Mucosa of rectum (tissue), 2 donors: ENCODE data around the gene CCDC14.
A peak's percentile ranks its signal among the peaks of the same experiment; 100 is the strongest.

Experiments used
- H3K27ac ChIP-seq, 2 donors: one replicate each; pipeline ENCODE4 v1.7.0; 2013; ENCODE audit warnings: inconsistent platforms in 2 of 2, low read depth in 2 of 2, low read length in 2 of 2
- H3K27me3 ChIP-seq, 2 donors: one replicate each; pipeline ENCODE4 v1.7.0; 2013; ENCODE audit warnings: low read length in 2 of 2; ENCODE audit not compliant: control insufficient read depth in 2 of 2, insufficient read depth in 2 of 2
- H3K36me3 ChIP-seq, 2 donors: one replicate each; pipeline ENCODE4 v1.7.0; 2013; ENCODE audit warnings: low read length in 2 of 2; ENCODE audit not compliant: control insufficient read depth in 2 of 2, insufficient read depth in 2 of 2
- H3K4me1 ChIP-seq, 2 donors: one replicate each; pipeline ENCODE4 v1.7.0; 2013; ENCODE audit warnings: low read length in 2 of 2, mild to moderate bottlenecking in 1 of 2; ENCODE audit not compliant: control insufficient read depth in 2 of 2, insufficient read depth in 2 of 2
- H3K4me3 ChIP-seq, 2 donors: one replicate each; pipeline ENCODE4 v1.7.0; 2013; ENCODE audit warnings: low read length in 2 of 2
- H3K9ac ChIP-seq, 2 donors: one replicate each; pipeline ENCODE4 v1.7.0; 2013; ENCODE audit warnings: low read length in 2 of 2, low read depth in 1 of 2, mild to moderate bottlenecking in 1 of 2
- H3K9me3 ChIP-seq, 2 donors: one replicate each; pipeline ENCODE4 v1.7.0; 2013; ENCODE audit warnings: low read length in 2 of 2; ENCODE audit not compliant: control insufficient read depth in 2 of 2
- donor health status: healthy.
- donor health status: Normal muscosa, but diverticular disease.

Gene CCDC14

GRCh38 chr3:123883701-123884202 is 77.3 kb downstream of the CCDC14 start:
- Histone ChIP-seq H3K4me3 (peak overlapping the region; percentile 56 to 58), H3K36me3 (no peaks in the 10 kb centered on the region), H3K9ac (peak overlapping the region in 1 of 2 donors; percentile 40), H3K27me3 (peaks cover 0 to 15% of the 10 kb centered on the region in 2 donors), H3K9me3 (no peaks in the 10 kb centered on the region), H3K27ac (no peak overlapping the region), H3K4me1 (peaks cover 4 to 8% of the 10 kb centered on the region in 2 donors)

- H3K9me3 ChIP-seq = no peaks in the 10 kb centered on the region
- H3K4me3 ChIP-seq = peak overlapping the region in 1 of 2 donors; percentile 56
- H3K36me3 ChIP-seq = no peaks in the 10 kb centered on the region
- H3K27ac ChIP-seq = no peak overlapping the region
- peaks cover 4 to 8% of the 10 kb centered on the region in 2 donors for H3K4me1 ChIP-seq
- H3K9ac ChIP-seq = no peak overlapping the region
- H3K27me3 ChIP-seq = peaks cover 0 to 15% of the 10 kb centered on the region in 2 donors
These were observed 77.9 kb downstream of the CCDC14 start for GRCh38 chr3:123883111-123883510.

GRCh38 chr3:123881771-123882170 is 79.3 kb downstream of the CCDC14 start:
- Histone ChIP-seq H3K4me3 (no peak overlapping the region), H3K27ac (no peak overlapping the region), H3K27me3 (peaks cover 0 to 15% of the 10 kb centered on the region in 2 donors), H3K36me3 (no peaks in the 10 kb centered on the region), H3K9ac (no peak overlapping the region), H3K9me3 (no peaks in the 10 kb centered on the region), H3K4me1 (peaks cover 4 to 8% of the 10 kb centered on the region in 2 donors)

- no peak overlapping the region for H3K4me3 ChIP-seq
- H3K4me1 ChIP-seq = peaks cover 4 to 8% of the 10 kb centered on the region in 2 donors
- no peak overlapping the region for H3K9ac ChIP-seq
- H3K9me3 ChIP-seq = no peaks in the 10 kb centered on the region
- H3K27me3 ChIP-seq = peaks cover 0 to 15% of the 10 kb centered on the region in 2 donors
- H3K36me3 ChIP-seq = no peaks in the 10 kb centered on the region
- H3K27ac ChIP-seq = no peak overlapping the region
These were observed 79.9 kb downstream of the CCDC14 start for GRCh38 chr3:123880998-123881561.

GRCh38 chr3:123878807-123879206 is 82.2 kb downstream of the CCDC14 start:
- Histone ChIP-seq H3K4me1 (peaks cover 4 to 7% of the 10 kb centered on the region in 2 donors), H3K9me3 (no peaks in the 10 kb centered on the region), H3K9ac (no peak overlapping the region), H3K36me3 (no peaks in the 10 kb centered on the region), H3K27me3 (peaks cover 0 to 11% of the 10 kb centered on the region in 2 donors), H3K27ac (no peak overlapping the region), H3K4me3 (no peak overlapping the region)

GRCh38 chr3:123877965-123878364 is 83.1 kb downstream of the CCDC14 start:
- no peaks in the 10 kb centered on the region for H3K36me3 ChIP-seq
- peaks cover 0 to 6% of the 10 kb centered on the region in 2 donors for H3K27me3 ChIP-seq
- no peak overlapping the region for H3K4me3 ChIP-seq
- no peak overlapping the region for H3K9ac ChIP-seq
- H3K4me1 ChIP-seq = no peaks in the 10 kb centered on the region
- H3K27ac ChIP-seq = no peak overlapping the region
- H3K9me3 ChIP-seq = no peaks in the 10 kb centered on the region

GRCh38 chr3:123877466-123877865 is 83.6 kb downstream of the CCDC14 start:
- Histone ChIP-seq H3K9ac (no peak overlapping the region), H3K4me1 (no peaks in the 10 kb centered on the region), H3K27me3 (peaks cover 0 to 2% of the 10 kb centered on the region in 2 donors), H3K4me3 (no peak overlapping the region), H3K36me3 (no peaks in the 10 kb centered on the region), H3K27ac (no peak overlapping the region), H3K9me3 (no peaks in the 10 kb centered on the region)

GRCh38 chr3:123876858-123877257 is 84.2 kb downstream of the CCDC14 start:
- Histone ChIP-seq H3K9me3 (no peaks in the 10 kb centered on the region), H3K9ac (no peak overlapping the region), H3K36me3 (no peaks in the 10 kb centered on the region), H3K27ac (no peak overlapping the region), H3K27me3 (no peaks in the 10 kb centered on the region), H3K4me3 (no peak overlapping the region), H3K4me1 (no peaks in the 10 kb centered on the region)

GRCh38 chr3:123872621-123873020 is 88.4 kb downstream of the CCDC14 start:
- no peak overlapping the region for H3K4me3 ChIP-seq
- no peak overlapping the region for H3K27ac ChIP-seq
- no peaks in the 10 kb centered on the region for H3K27me3 ChIP-seq
- H3K9ac ChIP-seq = no peak overlapping the region
- no peaks in the 10 kb centered on the region for H3K9me3 ChIP-seq
- no peaks in the 10 kb centered on the region for H3K36me3 ChIP-seq
- no peaks in the 10 kb centered on the region for H3K4me1 ChIP-seq

- Histone ChIP-seq H3K9ac (no peak overlapping the region), H3K27ac (no peak overlapping the region)
These were observed 89.1 kb downstream of the CCDC14 start for GRCh38 chr3:123871946-123872345.

More at GRCh38 chr3:123871946-123872345, 89.1 kb downstream of the CCDC14 start:
- H3K27me3 ChIP-seq = no peaks in the 10 kb centered on the region
- no peaks in the 10 kb centered on the region for H3K36me3 ChIP-seq
- no peak overlapping the region for H3K4me3 ChIP-seq
- no peaks in the 10 kb centered on the region for H3K4me1 ChIP-seq
- H3K9me3 ChIP-seq = no peaks in the 10 kb centered on the region
